ENCODE measurements around the gene TRRAP. TPM values are rescaled to one million over a fixed set of nuclear protein-coding genes. Genes with fewer than 3 reads are reported as not detected.

TRRAP gene
- polyA plus RNA-seq, 1 donor: 20.3 TPM

GRCh38 chr7:99046722-99047121, 168.4 kb downstream of the TRRAP start:
- DNase-seq (ENCODE audit: low read depth): no peak

GRCh38 chr7:99047526-99048077, 169.3 kb downstream of the TRRAP start:
- DNase-seq (ENCODE audit: low read depth): no peak

- DNase-seq (ENCODE audit: low read depth): no peak
These were observed 172.6 kb downstream of the TRRAP start for GRCh38 chr7:99050971-99051370.

GRCh38 chr7:99054781-99055180, 176.4 kb downstream of the TRRAP start:
- DNase-seq (ENCODE audit: low read depth): no peak

- DNase-seq (ENCODE audit: low read depth): no peak
These were observed 182.9 kb downstream of the TRRAP start for GRCh38 chr7:99061001-99061776.

Other genes starting within 250 kb of the TRRAP start
- gene TMEM130, start 8.5 kb upstream of the TRRAP start, polyA plus RNA-seq (ENCODE audit: insufficient read length): 3.9 TPM

All from forelimb muscle (tissue), 1 donor.